Femur (tissue), 1 donor: ENCODE data around the gene B3GAT2.

Experiments
- DNase-seq: peaks from one replicate; pipeline ENCODE4 v3.0.0-alpha.2; 2017

The B3GAT2 gene

GRCh38 chr6:70841112-70841511 lies 115.7 kb downstream of the B3GAT2 start:
- DNase-seq = no peak

GRCh38 chr6:70839286-70840266 lies 117.3 kb downstream of the B3GAT2 start:
- no peak for DNase-seq

GRCh38 chr6:70838907-70839285 lies 118.0 kb downstream of the B3GAT2 start:
- no peak for DNase-seq

GRCh38 chr6:70834520-70834919 lies 122.3 kb downstream of the B3GAT2 start:
- no peak for DNase-seq

GRCh38 chr6:70831427-70831826 lies 125.4 kb downstream of the B3GAT2 start:
- DNase-seq = no peak

GRCh38 chr6:70823651-70824050 lies 133.2 kb downstream of the B3GAT2 start:
- DNase-seq = no peak

GRCh38 chr6:70821751-70822150 lies 135.1 kb downstream of the B3GAT2 start:
- no peak for DNase-seq

- DNase-seq = no peak
Measured at GRCh38 chr6:70820778-70821177, 136.1 kb downstream of the B3GAT2 start.

- DNase-seq = no peak
Measured at GRCh38 chr6:70819646-70820045, 137.2 kb downstream of the B3GAT2 start.

GRCh38 chr6:70813885-70814284 lies 143.0 kb downstream of the B3GAT2 start:
- no peak for DNase-seq

GRCh38 chr6:70811788-70812187 lies 145.1 kb downstream of the B3GAT2 start:
- DNase-seq = no peak
